WTC11 (cell line): ENCODE results near the gene OR52K2.

Experiments
- CTCF ChIP-seq: fragments of 200-600 bp; IDR thresholded peaks from 2 replicates; pipeline ENCODE4 v1.8.0; 2022; ENCODE audit warnings: antibody characterized with exemption
- NR2C2 ChIP-seq: sonication (generic); formaldehyde crosslinking; IDR thresholded peaks from 2 replicates; pipeline ENCODE4 v1.8.0; 2022; ENCODE audit warnings: mild to moderate bottlenecking, missing genetic modification reagents
- TP53 ChIP-seq: sonication (generic); formaldehyde crosslinking; IDR thresholded peaks from 2 replicates; pipeline ENCODE4 v1.8.1; 2023; ENCODE audit warnings: mild to moderate bottlenecking, missing genetic modification reagents
- ZNF232 ChIP-seq: sonication (generic); formaldehyde crosslinking; IDR thresholded peaks from 2 replicates; pipeline ENCODE4 v1.8.0; 2022; ENCODE audit warnings: mild to moderate bottlenecking, missing genetic modification reagents
- TF ChIP-seq, protein P1 (sequence below): sonication (generic); formaldehyde crosslinking; IDR thresholded peaks from 2 replicates; pipeline ENCODE4 v1.8.1; 2023; ENCODE audit warnings: mild to moderate bottlenecking, missing genetic modification reagents, moderate library complexity

- TF ChIP-seq CTCF, result no peak
- no peak for TF ChIP-seq TP53 (CRISPR knock-in tag)
- TF ChIP-seq ZNF232 (CRISPR knock-in tag), result no peak
- TF ChIP-seq, protein P1, sequence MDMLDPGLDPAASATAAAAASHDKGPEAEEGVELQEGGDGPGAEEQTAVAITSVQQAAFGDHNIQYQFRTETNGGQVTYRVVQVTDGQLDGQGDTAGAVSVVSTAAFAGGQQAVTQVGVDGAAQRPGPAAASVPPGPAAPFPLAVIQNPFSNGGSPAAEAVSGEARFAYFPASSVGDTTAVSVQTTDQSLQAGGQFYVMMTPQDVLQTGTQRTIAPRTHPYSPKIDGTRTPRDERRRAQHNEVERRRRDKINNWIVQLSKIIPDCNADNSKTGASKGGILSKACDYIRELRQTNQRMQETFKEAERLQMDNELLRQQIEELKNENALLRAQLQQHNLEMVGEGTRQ (CRISPR knock-in tag), result no peak
- TF ChIP-seq NR2C2, result no peak
Measured at GRCh38 chr11:4479644-4480043, 30.5 kb downstream of the OR52K2 start.
